NCI-H345 treated with DMSO at 0.1 percent for 48 hours (cell line): Measurements from ENCODE around the gene EFHD2.
"Not testable (repeated sequence)": the region's sequence is repeated elsewhere in the genome, so short reads cannot be mapped to it uniquely, and the experiment has no call there.

ENCODE experiments used
- DNase-seq: peaks from one replicate; lab custom pipeline; 2025; ENCODE audit not compliant: unreplicated experiment; lab: John Stamatoyannopoulos, UW

The EFHD2 gene

GRCh38 chr1:15388201-15388880, 21.3 kb upstream of the EFHD2 start:
- DNase-seq, result no peak

GRCh38 chr1:15389828-15390227, 19.9 kb upstream of the EFHD2 start:
- not testable (repeated sequence) for DNase-seq

- no peak for DNase-seq
Observed at GRCh38 chr1:15390667-15391066, 19.0 kb upstream of the EFHD2 start.

- DNase-seq, result no peak
Observed at GRCh38 chr1:15391366-15391765, 18.3 kb upstream of the EFHD2 start.

GRCh38 chr1:15393475-15394257, 16.0 kb upstream of the EFHD2 start:
- no peak for DNase-seq

GRCh38 chr1:15394258-15394690, 15.4 kb upstream of the EFHD2 start:
- DNase-seq, result no peak

- no peak for DNase-seq
Observed at GRCh38 chr1:15397236-15397635, 12.5 kb upstream of the EFHD2 start.

GRCh38 chr1:15399710-15400109, 10.0 kb upstream of the EFHD2 start:
- DNase-seq, result no peak

GRCh38 chr1:15400627-15401026, 9.1 kb upstream of the EFHD2 start:
- peak; percentile 92 for DNase-seq

GRCh38 chr1:15401391-15402055, 8.2 kb upstream of the EFHD2 start:
- DNase-seq, result no peak

GRCh38 chr1:15402809-15403450, 6.8 kb upstream of the EFHD2 start:
- peak; percentile 57 for DNase-seq

GRCh38 chr1:15403962-15404580, 5.6 kb upstream of the EFHD2 start:
- no peak for DNase-seq

GRCh38 chr1:15405106-15405850, 4.4 kb upstream of the EFHD2 start:
- no peak for DNase-seq

GRCh38 chr1:15406614-15407559, 2.8 kb upstream of the EFHD2 start:
- no peak for DNase-seq

GRCh38 chr1:15407580-15407979, 2.1 kb upstream of the EFHD2 start:
- no peak for DNase-seq

GRCh38 chr1:15408890-15409387, 749 bp upstream of the EFHD2 start:
- DNase-seq, result peak; percentile 33

- no peak for DNase-seq
Observed at GRCh38 chr1:15410223-15410883, 665 bp downstream of the EFHD2 start.

GRCh38 chr1:15410884-15411245, 1.2 kb downstream of the EFHD2 start:
- no peak for DNase-seq
